ENCODE results near the gene ADGRV1.

Gene ADGRV1

GRCh38 chr5:90551376-90551775 is 7.2 kb upstream of the ADGRV1 start:
- DNase-seq (ENCODE audit: low spot score) = no peak
- Histone ChIP-seq H3K36me3 (ENCODE audit: low read depth) (no peaks in the 10 kb centered on the region), H3K4me1 (ENCODE audit: insufficient read depth, poor library complexity, severe bottlenecking) (no peaks in the 10 kb centered on the region), H3K9me3 (ENCODE audit: severe bottlenecking) (no peaks in the 10 kb centered on the region), H3K27ac (ENCODE audit: poor library complexity, severe bottlenecking) (no peak overlapping the region), H3K27me3 (ENCODE audit: insufficient read depth, poor library complexity, severe bottlenecking) (peaks cover 40% of the 10 kb centered on the region), H3K4me3 (ENCODE audit: severe bottlenecking) (no peak overlapping the region)
- no peak for ATAC-seq (ENCODE audit: low read depth)
- no peak for TF ChIP-seq CTCF (IDR thresholded peaks at IDR 0.05; ENCODE audit: poor library complexity, severe bottlenecking)

- no peak overlapping the region for H3K4me3 ChIP-seq (ENCODE audit: severe bottlenecking)
- no peak for ATAC-seq (ENCODE audit: low read depth)
- H3K4me1 ChIP-seq (ENCODE audit: insufficient read depth, poor library complexity, severe bottlenecking) = no peaks in the 10 kb centered on the region
- no peaks in the 10 kb centered on the region for H3K36me3 ChIP-seq (ENCODE audit: low read depth)
- peaks cover 53% of the 10 kb centered on the region for H3K27me3 ChIP-seq (ENCODE audit: insufficient read depth, poor library complexity, severe bottlenecking)
- no peak for DNase-seq (ENCODE audit: low spot score)
- no peak overlapping the region for H3K27ac ChIP-seq (ENCODE audit: poor library complexity, severe bottlenecking)
- H3K9me3 ChIP-seq (ENCODE audit: severe bottlenecking) = no peaks in the 10 kb centered on the region
- no peak for TF ChIP-seq CTCF (IDR thresholded peaks at IDR 0.05; ENCODE audit: poor library complexity, severe bottlenecking)
These were observed 4.9 kb upstream of the ADGRV1 start for GRCh38 chr5:90553711-90554110.

GRCh38 chr5:90554358-90555006 is 4.1 kb upstream of the ADGRV1 start:
- TF ChIP-seq CTCF (IDR thresholded peaks at IDR 0.05; ENCODE audit: poor library complexity, severe bottlenecking) = no peak
- Histone ChIP-seq H3K36me3 (ENCODE audit: low read depth) (no peaks in the 10 kb centered on the region), H3K9me3 (ENCODE audit: severe bottlenecking) (no peaks in the 10 kb centered on the region), H3K27me3 (ENCODE audit: insufficient read depth, poor library complexity, severe bottlenecking) (peaks cover 57% of the 10 kb centered on the region), H3K4me1 (ENCODE audit: insufficient read depth, poor library complexity, severe bottlenecking) (no peaks in the 10 kb centered on the region), H3K27ac (ENCODE audit: poor library complexity, severe bottlenecking) (no peak overlapping the region), H3K4me3 (ENCODE audit: severe bottlenecking) (no peak overlapping the region)
- DNase-seq (ENCODE audit: low spot score) (no peak), ATAC-seq (ENCODE audit: low read depth) (no peak)

- Histone ChIP-seq H3K27me3 (ENCODE audit: insufficient read depth, poor library complexity, severe bottlenecking) (peaks cover 69% of the 10 kb centered on the region), H3K4me1 (ENCODE audit: insufficient read depth, poor library complexity, severe bottlenecking) (no peaks in the 10 kb centered on the region), H3K27ac (ENCODE audit: poor library complexity, severe bottlenecking) (no peak overlapping the region), H3K36me3 (ENCODE audit: low read depth) (no peaks in the 10 kb centered on the region), H3K4me3 (ENCODE audit: severe bottlenecking) (no peak overlapping the region), H3K9me3 (ENCODE audit: severe bottlenecking) (no peaks in the 10 kb centered on the region)
- TF ChIP-seq CTCF (IDR thresholded peaks at IDR 0.05; ENCODE audit: poor library complexity, severe bottlenecking) = no peak
- ATAC-seq (ENCODE audit: low read depth) (no peak), DNase-seq (ENCODE audit: low spot score) (no peak)
These were observed 2.9 kb upstream of the ADGRV1 start for GRCh38 chr5:90555666-90556065.

DNA sequence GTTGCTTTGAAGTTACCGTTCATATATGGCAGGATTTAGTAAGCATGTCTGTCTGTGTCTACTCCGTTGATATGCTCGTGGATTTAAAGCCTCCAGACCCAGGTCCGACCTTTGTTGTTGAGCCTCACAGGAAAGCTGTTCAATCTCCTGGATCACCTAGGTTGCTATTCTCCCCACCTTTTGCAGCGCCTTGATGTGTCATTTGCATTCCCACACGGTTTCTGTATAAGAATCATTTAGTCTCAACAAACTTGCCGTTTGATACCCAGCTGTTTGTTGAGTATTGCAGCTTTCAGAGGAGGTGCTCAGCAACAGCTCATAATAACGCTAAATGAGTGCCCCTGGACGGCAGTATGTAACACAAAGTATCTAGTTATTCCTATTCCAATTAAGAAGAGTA is 1.2 kb upstream of the ADGRV1 start:
- no peak for TF ChIP-seq CTCF (IDR thresholded peaks at IDR 0.05; ENCODE audit: poor library complexity, severe bottlenecking)
- Histone ChIP-seq H3K4me3 (ENCODE audit: severe bottlenecking) (no peak overlapping the region), H3K27ac (ENCODE audit: poor library complexity, severe bottlenecking) (no peak overlapping the region), H3K9me3 (ENCODE audit: severe bottlenecking) (no peaks in the 10 kb centered on the region), H3K36me3 (ENCODE audit: low read depth) (no peaks in the 10 kb centered on the region), H3K27me3 (ENCODE audit: insufficient read depth, poor library complexity, severe bottlenecking) (peaks cover 81% of the 10 kb centered on the region), H3K4me1 (ENCODE audit: insufficient read depth, poor library complexity, severe bottlenecking) (peaks cover 2% of the 10 kb centered on the region)
- no peak for ATAC-seq (ENCODE audit: low read depth)
- no peak for DNase-seq (ENCODE audit: low spot score)
